Globus pallidus (tissue), 1 donor: ENCODE measurements around the gene RBM25.
"Not testable (repeated sequence)": the region's sequence is repeated elsewhere in the genome, so short reads cannot be mapped to it uniquely, and the experiment has no call there.

Experiments used
- DNase-seq: peaks from one replicate; pipeline ENCODE4 v3.0.0-alpha.2; 2015; ENCODE audit warnings: low spot score

The RBM25 gene

DNA sequence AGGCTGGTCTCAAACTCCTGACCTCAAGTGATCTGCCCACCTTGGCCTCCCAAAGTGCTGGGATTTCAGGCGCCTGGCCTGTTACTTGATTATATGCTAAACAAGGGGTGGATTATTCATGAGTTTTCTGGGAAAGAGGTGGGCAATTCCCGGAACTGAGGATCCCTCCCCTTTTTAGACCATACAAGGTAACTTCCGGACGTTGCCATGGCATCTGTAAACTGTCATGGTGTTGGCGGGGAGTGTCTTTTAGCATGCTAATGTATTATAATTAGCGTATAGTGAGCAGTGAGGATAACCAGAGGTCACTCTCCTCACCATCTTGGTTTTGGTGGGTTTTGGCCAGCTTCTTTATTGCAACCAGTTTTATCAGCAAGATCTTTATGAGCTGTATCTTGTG lies 111.5 kb downstream of the RBM25 start:
- DNase-seq, result not testable (repeated sequence)

DNA sequence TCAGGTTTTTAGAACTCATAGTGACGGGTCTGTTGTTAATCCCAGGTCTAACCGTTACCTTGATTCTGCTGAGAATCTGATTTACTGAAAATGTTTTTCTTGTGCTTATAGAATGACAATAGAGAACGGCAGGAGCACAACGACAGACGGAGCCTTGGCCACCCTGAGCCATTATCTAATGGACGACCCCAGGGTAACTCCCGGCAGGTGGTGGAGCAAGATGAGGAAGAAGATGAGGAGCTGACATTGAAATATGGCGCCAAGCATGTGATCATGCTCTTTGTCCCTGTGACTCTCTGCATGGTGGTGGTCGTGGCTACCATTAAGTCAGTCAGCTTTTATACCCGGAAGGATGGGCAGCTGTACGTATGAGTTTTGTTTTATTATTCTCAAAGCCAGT lies 112.4 kb downstream of the RBM25 start:
- DNase-seq, result no peak

DNA sequence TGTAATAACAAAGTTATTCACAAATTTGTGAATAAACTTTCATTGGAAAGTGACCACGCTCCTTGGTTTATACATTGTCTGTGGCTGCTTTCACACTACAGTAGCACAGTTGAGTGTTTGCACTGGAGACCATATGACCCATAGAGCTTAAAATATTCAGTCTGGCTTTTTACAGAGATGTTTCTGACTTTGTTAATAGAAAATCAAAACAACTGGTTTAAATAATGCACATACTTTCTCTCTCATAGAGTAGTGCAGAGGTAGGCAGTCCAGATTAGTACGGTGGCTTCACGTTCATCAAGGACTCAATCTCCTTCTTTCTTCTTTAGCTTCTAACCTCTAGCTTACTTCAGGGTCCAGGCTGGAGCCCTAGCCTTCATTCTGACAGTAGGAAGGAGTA lies 114.2 kb downstream of the RBM25 start:
- DNase-seq, result no peak

DNA sequence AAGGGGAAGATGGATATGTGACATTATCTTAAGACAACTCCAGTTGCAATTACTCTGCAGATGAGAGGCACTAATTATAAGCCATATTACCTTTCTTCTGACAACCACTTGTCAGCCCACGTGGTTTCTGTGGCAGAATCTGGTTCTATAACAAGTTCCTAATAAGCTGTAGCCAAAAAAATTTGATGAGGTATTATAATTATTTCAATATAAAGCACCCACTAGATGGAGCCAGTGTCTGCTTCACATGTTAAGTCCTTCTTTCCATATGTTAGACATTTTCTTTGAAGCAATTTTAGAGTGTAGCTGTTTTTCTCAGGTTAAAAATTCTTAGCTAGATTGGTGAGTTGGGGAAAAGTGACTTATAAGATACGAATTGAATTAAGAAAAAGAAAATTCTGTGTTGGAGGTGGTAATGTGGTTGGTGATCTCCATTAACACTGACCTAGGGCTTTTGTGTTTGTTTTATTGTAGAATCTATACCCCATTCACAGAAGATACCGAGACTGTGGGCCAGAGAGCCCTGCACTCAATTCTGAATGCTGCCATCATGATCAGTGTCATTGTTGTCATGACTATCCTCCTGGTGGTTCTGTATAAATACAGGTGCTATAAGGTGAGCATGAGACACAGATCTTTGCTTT lies 114.9 kb downstream of the RBM25 start:
- no peak for DNase-seq
